Coronary artery (tissue), 2 donors: ENCODE data around the gene KCNG4.

Experiments
- DNase-seq: peaks from one replicate; pipeline ENCODE4 v3.0.0-alpha.2; 2017; ENCODE audit warnings: low spot score
- H3K27ac ChIP-seq, 2 donors: fragments of 200-600 bp; sonication (generic); one replicate each; pipeline ENCODE4 v1.5.1; 2016 to 2019
- H3K4me3 ChIP-seq: fragments of 200-600 bp; sonication (generic); 2 replicates; pipeline ENCODE4 v1.5.1; 2016; ENCODE audit warnings: mild to moderate bottlenecking, moderate library complexity
- TF ChIP-seq, protein P1 (sequence below): fragments of 200-600 bp; sonication (generic); IDR thresholded peaks from one replicate; pipeline ENCODE4 v1.5.1; 2019; ENCODE audit warnings: antibody characterized with exemption

The KCNG4 gene

DNA sequence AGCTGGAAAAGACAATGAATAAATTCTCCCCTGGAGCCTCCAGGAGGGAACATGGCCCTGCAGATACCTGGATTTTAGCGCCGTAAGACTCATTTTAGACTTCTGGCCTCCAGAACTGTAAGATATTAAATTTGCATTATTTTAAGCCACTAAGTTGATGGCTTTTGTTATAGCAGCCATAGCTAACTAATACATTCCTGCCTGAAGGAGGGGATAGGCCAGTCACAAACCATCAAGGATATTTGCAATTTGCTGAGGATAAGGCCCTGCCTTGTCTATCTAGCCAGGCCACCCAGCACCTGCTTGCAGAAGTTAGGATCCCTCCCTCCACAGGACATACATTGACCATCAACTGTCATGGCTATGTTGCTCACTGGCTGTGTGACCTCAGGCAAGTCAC is 4.9 kb upstream of the KCNG4 start:
- Histone ChIP-seq H3K27ac (no peak overlapping the region), H3K4me3 (no peak overlapping the region)
- DNase-seq = no peak
- TF ChIP-seq, protein P1, sequence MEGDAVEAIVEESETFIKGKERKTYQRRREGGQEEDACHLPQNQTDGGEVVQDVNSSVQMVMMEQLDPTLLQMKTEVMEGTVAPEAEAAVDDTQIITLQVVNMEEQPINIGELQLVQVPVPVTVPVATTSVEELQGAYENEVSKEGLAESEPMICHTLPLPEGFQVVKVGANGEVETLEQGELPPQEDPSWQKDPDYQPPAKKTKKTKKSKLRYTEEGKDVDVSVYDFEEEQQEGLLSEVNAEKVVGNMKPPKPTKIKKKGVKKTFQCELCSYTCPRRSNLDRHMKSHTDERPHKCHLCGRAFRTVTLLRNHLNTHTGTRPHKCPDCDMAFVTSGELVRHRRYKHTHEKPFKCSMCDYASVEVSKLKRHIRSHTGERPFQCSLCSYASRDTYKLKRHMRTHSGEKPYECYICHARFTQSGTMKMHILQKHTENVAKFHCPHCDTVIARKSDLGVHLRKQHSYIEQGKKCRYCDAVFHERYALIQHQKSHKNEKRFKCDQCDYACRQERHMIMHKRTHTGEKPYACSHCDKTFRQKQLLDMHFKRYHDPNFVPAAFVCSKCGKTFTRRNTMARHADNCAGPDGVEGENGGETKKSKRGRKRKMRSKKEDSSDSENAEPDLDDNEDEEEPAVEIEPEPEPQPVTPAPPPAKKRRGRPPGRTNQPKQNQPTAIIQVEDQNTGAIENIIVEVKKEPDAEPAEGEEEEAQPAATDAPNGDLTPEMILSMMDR = no peak

DNA sequence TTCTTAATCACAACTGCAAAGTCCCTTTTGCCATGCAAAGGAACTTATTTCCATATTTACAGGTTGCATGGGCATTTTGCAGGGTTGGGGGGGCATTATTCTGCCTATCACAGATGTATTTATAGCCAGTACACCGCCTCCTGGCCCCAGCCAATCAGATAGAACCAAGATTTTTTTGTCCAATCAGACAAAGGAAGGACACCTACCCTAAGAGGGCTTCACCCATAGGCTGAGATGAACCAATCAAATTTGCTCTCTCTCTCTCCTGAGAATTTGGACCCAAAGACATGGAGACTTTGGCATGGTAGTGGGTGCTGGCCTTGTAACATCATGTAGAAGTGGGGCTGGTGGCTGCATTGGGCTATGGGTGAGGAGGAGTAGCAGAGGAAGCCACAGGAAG is 3.9 kb upstream of the KCNG4 start:
- no peak for DNase-seq
- Histone ChIP-seq H3K4me3 (no peak overlapping the region), H3K27ac (no peak overlapping the region)
- TF ChIP-seq, protein P1 = no peak

DNA sequence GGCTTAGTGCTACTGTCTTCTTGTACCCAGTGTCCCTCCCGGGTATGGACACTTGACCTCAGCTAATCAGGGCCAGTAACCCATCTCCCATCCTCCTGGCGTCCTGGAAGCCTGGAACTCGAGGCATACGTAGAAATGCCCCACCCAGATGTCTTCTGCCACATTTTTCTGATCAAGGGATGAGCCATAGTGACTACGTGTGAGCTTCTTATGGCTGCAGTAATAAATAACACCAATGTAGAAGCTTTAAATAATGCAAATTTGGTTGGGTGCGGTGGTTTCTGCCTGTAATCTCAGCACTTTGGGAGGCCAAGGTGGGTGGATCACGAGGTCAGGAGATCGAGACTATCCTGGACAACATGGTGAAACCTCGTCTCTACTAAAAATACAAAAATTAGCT is 3.0 kb upstream of the KCNG4 start:
- no peak for DNase-seq
- no peak overlapping the region for H3K27ac ChIP-seq
- TF ChIP-seq, protein P1 = no peak
- no peak overlapping the region for H3K4me3 ChIP-seq

DNA sequence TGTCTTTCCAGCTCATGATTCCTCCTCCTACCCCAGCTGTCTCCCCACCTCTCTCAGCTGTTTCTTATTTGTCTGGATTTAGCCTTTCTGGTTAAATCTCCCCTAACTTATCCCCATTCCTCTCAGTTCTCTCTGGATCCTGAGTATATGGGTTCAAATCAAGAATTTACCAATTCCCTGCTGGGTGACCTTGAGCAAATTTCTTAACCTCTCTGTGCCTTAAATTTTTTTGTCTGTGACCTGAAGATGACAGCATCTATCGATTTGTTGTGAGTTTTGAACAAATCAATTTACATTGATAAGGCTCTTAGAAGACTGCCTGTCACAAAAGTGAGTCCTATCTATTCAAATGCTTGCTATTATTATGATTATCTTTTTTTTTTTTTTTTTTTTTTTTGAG is 2.0 kb upstream of the KCNG4 start:
- TF ChIP-seq, protein P1 = no peak
- DNase-seq = no peak
- H3K27ac ChIP-seq = no peak overlapping the region
- H3K4me3 ChIP-seq = no peak overlapping the region

DNA sequence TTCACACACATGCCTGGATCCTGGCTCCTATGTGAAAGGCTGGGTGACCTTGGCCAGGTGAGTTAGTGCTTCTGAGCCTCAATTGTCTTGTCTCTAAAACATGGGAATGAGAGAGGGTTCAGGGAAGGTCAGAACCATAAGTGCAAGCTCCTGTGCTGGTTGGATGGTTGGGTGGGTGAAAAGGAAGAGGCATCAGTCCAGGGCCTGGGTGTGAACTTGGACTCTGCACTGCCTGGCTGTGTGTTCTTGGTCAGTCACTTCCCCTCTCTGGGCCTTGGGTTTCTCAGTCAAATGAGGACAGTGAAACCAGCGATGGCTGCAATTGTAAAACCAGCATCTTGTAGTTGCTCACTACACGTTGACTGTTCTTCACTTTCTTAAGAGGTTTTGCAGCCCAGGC is 643 bp upstream of the KCNG4 start:
- Histone ChIP-seq H3K4me3 (no peak overlapping the region), H3K27ac (no peak overlapping the region)
- no peak for DNase-seq
- TF ChIP-seq, protein P1 = no peak

DNA sequence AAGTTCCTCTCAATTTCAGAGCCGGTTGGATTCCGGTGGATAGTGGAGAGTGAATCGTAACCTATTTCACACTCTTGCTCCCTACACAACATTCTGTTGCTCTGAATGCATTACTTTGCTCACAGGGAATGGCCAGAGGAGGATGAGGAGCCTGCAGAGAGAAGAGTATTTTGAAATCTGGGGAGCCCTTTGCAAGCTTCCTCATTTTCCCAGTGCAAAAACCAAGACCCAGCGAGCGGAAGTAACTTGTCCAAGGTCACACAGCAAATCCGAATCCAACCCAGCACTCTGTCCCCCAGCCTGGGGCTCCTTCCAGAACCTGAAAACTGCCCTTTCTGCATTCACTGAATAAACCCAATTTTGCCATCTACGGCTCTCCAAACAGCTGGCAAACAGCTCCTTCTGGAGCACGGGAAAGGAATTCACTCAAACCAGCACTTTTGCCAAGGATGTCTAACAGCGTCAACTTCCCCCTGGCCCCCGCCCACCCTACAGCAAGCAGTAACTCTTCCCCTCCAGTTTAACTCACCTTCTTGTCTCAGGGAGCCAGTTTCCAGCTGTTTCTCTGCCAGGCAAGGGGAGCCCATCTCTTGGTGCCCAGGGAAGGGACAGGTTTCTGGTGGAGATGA is 557 bp downstream of the KCNG4 start:
- DNase-seq = no peak

More for the DNA sequence above, 557 bp downstream of the KCNG4 start:
- Histone ChIP-seq H3K27ac (no peak overlapping the region), H3K4me3 (no peak overlapping the region)
- TF ChIP-seq, protein P1 = no peak
